HEK293T (cell line): ENCODE results near the gene FNDC3B.

ENCODE experiments used
- CTCF ChIA-PET: fragments of 350-600 bp; formaldehyde crosslinking; extraction: SDS; loops from one replicate; lab custom pipeline; 2021; ENCODE audit warnings: antibody characterized with exemption, inconsistent platforms; lab: Yijun Ruan, JAX
- POLR2A ChIA-PET: fragments of 350-600 bp; formaldehyde crosslinking; extraction: SDS; loops from one replicate; lab custom pipeline; 2020; ENCODE audit warnings: antibody characterized with exemption, inconsistent platforms; lab: Yijun Ruan, JAX
- DNase-seq: peaks from one replicate; pipeline ENCODE4 v3.0.0; 2012; ENCODE audit warnings: mixed read lengths; ENCODE audit errors: extremely low spot score
- ARNT ChIP-seq: fragments of 450-650 bp; IDR thresholded peaks from 2 replicates; pipeline ENCODE4 v1.6.1; 2017; ENCODE audit warnings: mild to moderate bottlenecking
- BHLHE40 ChIP-seq: fragments of 450-650 bp; IDR thresholded peaks from 2 replicates; pipeline ENCODE4 v1.6.1; 2016; ENCODE audit warnings: mild to moderate bottlenecking, moderate library complexity, borderline replicate concordance
- CTBP1 ChIP-seq: fragments of 450-650 bp; IDR thresholded peaks from 2 replicates; pipeline ENCODE4 v1.6.1; 2016; ENCODE audit warnings: borderline replicate concordance
- ELF4 ChIP-seq: fragments of 450-650 bp; IDR thresholded peaks from 2 replicates; pipeline ENCODE4 v1.6.1; 2017; ENCODE audit warnings: antibody characterized with exemption
- FOXA1 ChIP-seq: fragments of 450-650 bp; IDR thresholded peaks from 2 replicates; pipeline ENCODE4 v1.6.1; 2016; ENCODE audit warnings: mild to moderate bottlenecking
- FOXK2 ChIP-seq: fragments of 450-650 bp; IDR thresholded peaks from 2 replicates; pipeline ENCODE4 v1.6.1; 2016; ENCODE audit warnings: mild to moderate bottlenecking
- FOXM1 ChIP-seq: fragments of 450-650 bp; IDR thresholded peaks from 2 replicates; pipeline ENCODE4 v1.6.1; 2017; ENCODE audit warnings: mild to moderate bottlenecking, borderline replicate concordance
- HDGF ChIP-seq: fragments of 450-650 bp; IDR thresholded peaks from 2 replicates; pipeline ENCODE4 v1.6.1; 2017; ENCODE audit warnings: antibody characterized with exemption, borderline replicate concordance
- L3MBTL2 ChIP-seq: fragments of 450-650 bp; conservative IDR thresholded peaks from 2 replicates; pipeline ENCODE4 v1.6.1; 2016; ENCODE audit warnings: mild to moderate bottlenecking
- LEF1 ChIP-seq: fragments of 450-650 bp; IDR thresholded peaks from 2 replicates; pipeline ENCODE4 v1.6.1; 2017; ENCODE audit warnings: mild to moderate bottlenecking, borderline replicate concordance
- NFRKB ChIP-seq: fragments of 450-650 bp; IDR thresholded peaks from 2 replicates; pipeline ENCODE4 v1.6.1; 2016; ENCODE audit warnings: mild to moderate bottlenecking, moderate library complexity
- PKNOX1 ChIP-seq: fragments of 450-650 bp; IDR thresholded peaks from 2 replicates; pipeline ENCODE4 v1.6.1; 2016
- SP1 ChIP-seq: fragments of 450-650 bp; IDR thresholded peaks from 2 replicates; pipeline ENCODE4 v1.6.1; 2017
- SUZ12 ChIP-seq: fragments of 450-650 bp; IDR thresholded peaks from 2 replicates; pipeline ENCODE4 v1.6.1; 2016; ENCODE audit warnings: mild to moderate bottlenecking
- TARDBP ChIP-seq: fragments of 450-650 bp; IDR thresholded peaks from 2 replicates; pipeline ENCODE4 v1.6.1; 2016
- ZNF384 ChIP-seq: fragments of 450-650 bp; IDR thresholded peaks from 2 replicates; pipeline ENCODE4 v1.6.1; 2016

The FNDC3B gene

GRCh38 chr3:172296248-172296974 lies 257.0 kb downstream of the FNDC3B start:
- DNase-seq = no peak
- ChIA-PET CTCF (no interaction called here), POLR2A (no interaction called here)
- TF ChIP-seq NFRKB (no peak), LEF1 (no peak), L3MBTL2 (no peak), FOXA1 (no peak), SUZ12 (no peak), ZNF384 (no peak), FOXK2 (no peak), HDGF (no peak), ELF4 (no peak), TARDBP (no peak), PKNOX1 (no peak), ARNT (no peak), SP1 (no peak), BHLHE40 (no peak), FOXM1 (no peak), CTBP1 (no peak)

GRCh38 chr3:172296975-172297332 lies 257.6 kb downstream of the FNDC3B start:
- no peak for DNase-seq
- CTCF ChIA-PET = no interaction called here
- TF ChIP-seq SUZ12 (no peak), HDGF (no peak), FOXM1 (no peak), FOXK2 (no peak), LEF1 (no peak), L3MBTL2 (no peak), FOXA1 (no peak), ELF4 (no peak), NFRKB (no peak), PKNOX1 (no peak), ZNF384 (no peak)
- POLR2A ChIA-PET = no interaction called here

- DNase-seq = no peak
- TF ChIP-seq PKNOX1 (no peak), LEF1 (no peak), SP1 (no peak), ELF4 (no peak), SUZ12 (no peak)
- CTCF ChIA-PET = no interaction called here
- POLR2A ChIA-PET = no interaction called here
Observed at GRCh38 chr3:172298247-172298646, 258.9 kb downstream of the FNDC3B start.

DNA sequence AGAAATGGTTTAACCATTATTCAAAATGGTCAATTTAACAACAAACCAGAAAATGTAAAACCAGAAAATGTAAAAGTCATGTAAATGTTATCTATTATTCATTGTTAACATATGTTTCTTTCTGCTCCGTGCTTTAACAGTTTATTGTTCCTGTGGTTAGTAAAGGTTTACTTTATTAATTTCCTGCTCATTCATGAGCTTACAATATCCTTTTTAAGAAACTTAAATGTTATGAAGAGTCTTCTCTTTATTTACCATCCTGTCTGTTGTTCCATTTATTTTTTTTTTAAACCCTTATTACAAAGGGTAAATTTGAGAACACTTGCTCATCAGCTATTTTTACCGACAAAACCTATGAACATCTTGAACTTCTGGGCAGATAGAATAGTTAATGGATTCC lies 260.8 kb downstream of the FNDC3B start:
- TF ChIP-seq PKNOX1 (no peak), HDGF (no peak), CTBP1 (no peak), LEF1 (no peak), FOXA1 (no peak), SUZ12 (no peak), SP1 (no peak), ARNT (no peak), L3MBTL2 (no peak), TARDBP (no peak), BHLHE40 (no peak), FOXM1 (no peak)
- no peak for DNase-seq
- CTCF ChIA-PET = no interaction called here
- POLR2A ChIA-PET = no interaction called here

DNA sequence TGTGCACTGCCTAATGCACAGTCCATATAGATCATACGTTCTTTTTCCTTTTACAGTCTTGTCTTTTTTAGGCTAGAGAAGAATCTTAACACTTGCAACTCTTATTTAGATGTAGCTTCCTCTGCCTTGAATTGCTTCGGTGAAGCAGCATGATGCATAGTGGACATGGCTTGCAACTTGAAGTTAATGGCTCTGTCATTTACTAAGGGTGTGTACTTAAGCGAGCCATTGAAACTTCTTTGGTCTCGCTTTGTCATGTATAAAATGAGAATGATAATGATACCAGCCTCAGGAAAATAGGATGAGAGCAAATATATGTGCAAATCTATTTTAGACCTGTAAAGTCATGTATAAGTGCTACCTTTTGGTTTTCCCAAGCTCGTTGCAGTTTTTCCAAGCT lies 261.5 kb downstream of the FNDC3B start:
- CTCF ChIA-PET = no interaction called here
- DNase-seq = no peak
- POLR2A ChIA-PET = no interaction called here
- no peak for TF ChIP-seq SUZ12
- TF ChIP-seq ZNF384 = no peak
- no peak for TF ChIP-seq HDGF
- no peak for TF ChIP-seq SP1
- TF ChIP-seq L3MBTL2 = no peak
- no peak for TF ChIP-seq ELF4
- TF ChIP-seq ARNT = no peak
- no peak for TF ChIP-seq LEF1
- TF ChIP-seq FOXM1 = no peak
- TF ChIP-seq BHLHE40 = no peak
- TF ChIP-seq PKNOX1 = no peak
- no peak for TF ChIP-seq FOXK2
